ENCODE results near the gene RNASET2. TPM values are rescaled to one million over a fixed set of nuclear protein-coding genes. Genes with fewer than 3 reads are reported as not detected.
"Not testable (repeated sequence)": the region's sequence is repeated elsewhere in the genome, so short reads cannot be mapped to it uniquely, and the experiment has no call there.

Gene RNASET2
- polyA plus RNA-seq, 1 donor from 2014 or later = 73.9 TPM

GRCh38 chr6:166914952-166915351, 41.4 kb downstream of the RNASET2 start:
- not testable (repeated sequence) for H4K20me1 ChIP-seq (ENCODE audit: insufficient read depth); H3K36me3 ChIP-seq (ENCODE audit: insufficient read depth, low read length); H3K9me3 ChIP-seq (ENCODE audit: low read length); H3K4me2 ChIP-seq (ENCODE audit: low read length); H3F3A ChIP-seq (ENCODE audit: insufficient read depth, low read length, poor library complexity, severe bottlenecking); H3K9me2 ChIP-seq (ENCODE audit: insufficient read depth, low read length); H3K9ac ChIP-seq (ENCODE audit: low read length); H3K27me3 ChIP-seq (ENCODE audit: insufficient read depth, low read depth, low read length); H2AFZ ChIP-seq (ENCODE audit: low read depth, low read length); H3K4me3 ChIP-seq (ENCODE audit: low read length); H3K79me2 ChIP-seq (replicated peaks; ENCODE audit: insufficient read depth, low read length); H3K27ac ChIP-seq (ENCODE audit: low read length)

- H4K20me1 ChIP-seq (ENCODE audit: insufficient read depth) = no peaks in the 10 kb centered on the region
- no peaks in the 10 kb centered on the region for H3K27me3 ChIP-seq (ENCODE audit: insufficient read depth, low read depth, low read length)
- H3F3A ChIP-seq (ENCODE audit: insufficient read depth, low read length, poor library complexity, severe bottlenecking) = no peaks in the 10 kb centered on the region
- no peak overlapping the region for H3K9ac ChIP-seq (ENCODE audit: low read length)
- H3K9me3 ChIP-seq (ENCODE audit: low read length) = no peaks in the 10 kb centered on the region
- no peak overlapping the region for H2AFZ ChIP-seq (ENCODE audit: low read depth, low read length)
- no peaks in the 10 kb centered on the region for H3K36me3 ChIP-seq (ENCODE audit: insufficient read depth, low read length)
- no peak overlapping the region for H3K27ac ChIP-seq (ENCODE audit: low read length)
- TF ChIP-seq CTCF (IDR thresholded peaks at IDR 0.05; ENCODE audit: poor library complexity, severe bottlenecking) (no peak), POLR2AphosphoS5 (IDR thresholded peaks at IDR 0.05) (no peak), EP300 (conservative IDR thresholded peaks at IDR 0.05; ENCODE audit: poor library complexity, severe bottlenecking) (no peak), TAF1 (IDR thresholded peaks at IDR 0.05; ENCODE audit: low read depth) (no peak), RAD21 (conservative IDR thresholded peaks at IDR 0.05) (no peak), MXI1 (conservative IDR thresholded peaks at IDR 0.05; ENCODE audit: poor library complexity, severe bottlenecking) (no peak), SMC3 (conservative IDR thresholded peaks at IDR 0.05; ENCODE audit: poor library complexity) (no peak), EZH2 (IDR thresholded peaks at IDR 0.05; ENCODE audit: borderline replicate concordance, insufficient read depth, low read length, poor library complexity, severe bottlenecking) (no peak), REST (IDR thresholded peaks at IDR 0.05; ENCODE audit: borderline replicate concordance) (no peak)
- no peak overlapping the region for H3K4me2 ChIP-seq (ENCODE audit: low read length)
- H3K4me3 ChIP-seq (ENCODE audit: low read length) = no peak overlapping the region
- H3K79me2 ChIP-seq (replicated peaks; ENCODE audit: insufficient read depth, low read length) = no peaks in the 10 kb centered on the region
- no peaks in the 10 kb centered on the region for H3K9me2 ChIP-seq (ENCODE audit: insufficient read depth, low read length)
These were observed 45.1 kb downstream of the RNASET2 start for GRCh38 chr6:166911248-166911677.

- Histone ChIP-seq H3K36me3 (ENCODE audit: insufficient read depth, low read length) (no peaks in the 10 kb centered on the region), H3K9me2 (ENCODE audit: insufficient read depth, low read length) (no peaks in the 10 kb centered on the region), H3K27ac (ENCODE audit: low read length) (no peak overlapping the region), H3F3A (ENCODE audit: insufficient read depth, low read length, poor library complexity, severe bottlenecking) (no peaks in the 10 kb centered on the region), H3K27me3 (ENCODE audit: insufficient read depth, low read depth, low read length) (no peaks in the 10 kb centered on the region), H3K79me2 (replicated peaks; ENCODE audit: insufficient read depth, low read length) (no peaks in the 10 kb centered on the region), H3K9me3 (ENCODE audit: low read length) (no peaks in the 10 kb centered on the region), H3K9ac (ENCODE audit: low read length) (no peak overlapping the region), H3K4me2 (ENCODE audit: low read length) (no peak overlapping the region), H4K20me1 (ENCODE audit: insufficient read depth) (no peaks in the 10 kb centered on the region), H3K4me3 (ENCODE audit: low read length) (no peak overlapping the region), H2AFZ (ENCODE audit: low read depth, low read length) (no peak overlapping the region)
- TF ChIP-seq RAD21 (conservative IDR thresholded peaks at IDR 0.05) (no peak), TAF1 (IDR thresholded peaks at IDR 0.05; ENCODE audit: low read depth) (no peak), EP300 (conservative IDR thresholded peaks at IDR 0.05; ENCODE audit: poor library complexity, severe bottlenecking) (no peak), MXI1 (conservative IDR thresholded peaks at IDR 0.05; ENCODE audit: poor library complexity, severe bottlenecking) (no peak), SMC3 (conservative IDR thresholded peaks at IDR 0.05; ENCODE audit: poor library complexity) (no peak), REST (IDR thresholded peaks at IDR 0.05; ENCODE audit: borderline replicate concordance) (no peak), EZH2 (IDR thresholded peaks at IDR 0.05; ENCODE audit: borderline replicate concordance, insufficient read depth, low read length, poor library complexity, severe bottlenecking) (no peak), CTCF (IDR thresholded peaks at IDR 0.05; ENCODE audit: poor library complexity, severe bottlenecking) (no peak), POLR2AphosphoS5 (IDR thresholded peaks at IDR 0.05) (no peak)
These were observed 45.7 kb downstream of the RNASET2 start for GRCh38 chr6:166910601-166911000.

Data from neural cell (in vitro differentiated cells).